Measurements from ENCODE around the gene CINP.

DNA sequence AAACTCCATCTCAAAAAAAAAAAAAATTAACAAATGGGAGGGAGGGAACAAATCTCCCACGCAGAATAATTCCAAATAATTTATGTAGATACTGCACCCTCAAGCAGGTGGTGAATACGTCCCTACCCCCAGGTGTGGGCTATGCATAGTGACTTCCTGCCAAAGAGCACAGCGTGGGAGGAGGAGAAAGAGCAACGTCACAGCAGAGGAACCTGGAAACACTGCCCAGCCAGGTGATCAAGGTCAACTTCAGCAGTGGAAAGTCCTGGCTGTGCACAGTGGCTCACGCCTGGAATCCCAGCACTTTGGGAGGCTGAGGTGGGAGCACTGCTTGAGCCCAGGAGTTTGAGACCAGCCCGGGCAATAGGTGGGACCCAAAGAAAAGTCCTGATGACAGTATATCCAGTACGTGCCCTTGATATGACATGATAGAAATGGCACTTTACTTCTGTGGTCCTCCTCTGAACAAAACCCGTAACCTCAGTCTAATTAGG, 9.5 kb downstream of the CINP start:
- TF ChIP-seq, protein P1, sequence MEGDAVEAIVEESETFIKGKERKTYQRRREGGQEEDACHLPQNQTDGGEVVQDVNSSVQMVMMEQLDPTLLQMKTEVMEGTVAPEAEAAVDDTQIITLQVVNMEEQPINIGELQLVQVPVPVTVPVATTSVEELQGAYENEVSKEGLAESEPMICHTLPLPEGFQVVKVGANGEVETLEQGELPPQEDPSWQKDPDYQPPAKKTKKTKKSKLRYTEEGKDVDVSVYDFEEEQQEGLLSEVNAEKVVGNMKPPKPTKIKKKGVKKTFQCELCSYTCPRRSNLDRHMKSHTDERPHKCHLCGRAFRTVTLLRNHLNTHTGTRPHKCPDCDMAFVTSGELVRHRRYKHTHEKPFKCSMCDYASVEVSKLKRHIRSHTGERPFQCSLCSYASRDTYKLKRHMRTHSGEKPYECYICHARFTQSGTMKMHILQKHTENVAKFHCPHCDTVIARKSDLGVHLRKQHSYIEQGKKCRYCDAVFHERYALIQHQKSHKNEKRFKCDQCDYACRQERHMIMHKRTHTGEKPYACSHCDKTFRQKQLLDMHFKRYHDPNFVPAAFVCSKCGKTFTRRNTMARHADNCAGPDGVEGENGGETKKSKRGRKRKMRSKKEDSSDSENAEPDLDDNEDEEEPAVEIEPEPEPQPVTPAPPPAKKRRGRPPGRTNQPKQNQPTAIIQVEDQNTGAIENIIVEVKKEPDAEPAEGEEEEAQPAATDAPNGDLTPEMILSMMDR (IDR thresholded peaks at IDR 0.05; ENCODE audit: low read depth, low read length, poor library complexity, severe bottlenecking), result no peak
- TF ChIP-seq EZH2phosphoT487 (IDR thresholded peaks at IDR 0.05; ENCODE audit: borderline replicate concordance, low read length), result no peak
